GM19238 (cell line): ENCODE results near the gene GLA.
A peak's percentile ranks its signal among the peaks of the same experiment; 100 is the strongest.

Experiments
- DNase-seq: peaks from one replicate; pipeline ENCODE4 v3.0.0; 2011; ENCODE audit warnings: low spot score; ENCODE audit not compliant: insufficient read length

Gene GLA

GRCh38 chrX:101407748-101408531 is at the start of gene GLA, which contains the start of gene HNRNPH2:
GLA (minus strand) TSS chrX:101407925; CDS start chrX:101407903, 22 bp downstream.
HNRNPH2 (plus strand) TSS chrX:101408222; CDS start chrX:101411989, 3,767 bp downstream.
- peak; percentile 41 for DNase-seq

- no peak for DNase-seq
These were observed 44.3 kb upstream of the GLA start for GRCh38 chrX:101452056-101452455.

- no peak for DNase-seq
These were observed 43.2 kb upstream of the GLA start for GRCh38 chrX:101450961-101451360.

- no peak for DNase-seq
These were observed 42.4 kb upstream of the GLA start for GRCh38 chrX:101450085-101450484.

- no peak for DNase-seq
These were observed 41.6 kb upstream of the GLA start for GRCh38 chrX:101449279-101449678.

GRCh38 chrX:101442085-101442484 is 34.4 kb upstream of the GLA start:
- DNase-seq: no peak

- no peak for DNase-seq
These were observed 22.8 kb upstream of the GLA start for GRCh38 chrX:101430457-101431078.

- no peak for DNase-seq
These were observed 22.2 kb upstream of the GLA start for GRCh38 chrX:101429934-101430333.

- no peak for DNase-seq
These were observed 20.2 kb upstream of the GLA start for GRCh38 chrX:101427954-101428353.

GRCh38 chrX:101419489-101419888 is 11.8 kb upstream of the GLA start:
- DNase-seq: no peak

GRCh38 chrX:101417981-101418841 is 10.5 kb upstream of the GLA start:
- DNase-seq: no peak

GRCh38 chrX:101417190-101417589 is 9.5 kb upstream of the GLA start:
- no peak for DNase-seq

- no peak for DNase-seq
These were observed 9.0 kb upstream of the GLA start for GRCh38 chrX:101416691-101417090.

GRCh38 chrX:101415180-101416145 is 7.7 kb upstream of the GLA start:
- DNase-seq: peak; percentile 33

- no peak for DNase-seq
These were observed 4.3 kb upstream of the GLA start for GRCh38 chrX:101411984-101412383.

- DNase-seq: no peak
These were observed 2.7 kb upstream of the GLA start for GRCh38 chrX:101410461-101410860.

- no peak for DNase-seq
These were observed 1.3 kb upstream of the GLA start for GRCh38 chrX:101409043-101409442.

GRCh38 chrX:101408532-101408841 is 762 bp upstream of the GLA start:
- DNase-seq: no peak

- DNase-seq: no peak
These were observed 468 bp downstream of the GLA start for GRCh38 chrX:101407167-101407747.

GRCh38 chrX:101399825-101400224 is 7.9 kb downstream of the GLA start:
- DNase-seq: no peak

- DNase-seq: no peak
These were observed 9.0 kb downstream of the GLA start for GRCh38 chrX:101398694-101399093.
